ENCODE results near the gene PGD.
"Not testable (repeated sequence)": the region's sequence is repeated elsewhere in the genome, so short reads cannot be mapped to it uniquely, and the experiment has no call there.

The PGD gene

GRCh38 chr1:10398278-10398733 is 558 bp upstream of the PGD start:
- no peak for FAIRE-seq
- no peak for DNase-seq (ENCODE audit: low spot score)

- peak; percentile 15 for DNase-seq (ENCODE audit: low spot score)
- FAIRE-seq = no peak
Measured at GRCh38 chr1:10399444-10399941, 629 bp downstream of the PGD start.

GRCh38 chr1:10400013-10400412 is 1.1 kb downstream of the PGD start:
- DNase-seq (ENCODE audit: low spot score) (no peak), FAIRE-seq (no peak)

GRCh38 chr1:10401281-10401680 is 2.4 kb downstream of the PGD start:
- no peak for DNase-seq (ENCODE audit: low spot score)
- FAIRE-seq = no peak

GRCh38 chr1:10402729-10403274 is 3.9 kb downstream of the PGD start:
- DNase-seq (ENCODE audit: low spot score) (peak; percentile 29), FAIRE-seq (no peak)

- no peak for DNase-seq (ENCODE audit: low spot score)
- no peak for FAIRE-seq
Measured at GRCh38 chr1:10407201-10407600, 8.3 kb downstream of the PGD start.

GRCh38 chr1:10415211-10415930 is 16.5 kb downstream of the PGD start:
- FAIRE-seq = peak; percentile 40
- peak; percentile 38 for DNase-seq (ENCODE audit: low spot score)

- not testable (repeated sequence) for DNase-seq (ENCODE audit: low spot score); FAIRE-seq
Measured at GRCh38 chr1:10415967-10416366, 17.1 kb downstream of the PGD start.

- FAIRE-seq; DNase-seq (ENCODE audit: low spot score): not testable (repeated sequence)
Measured at GRCh38 chr1:10418741-10419140, 19.9 kb downstream of the PGD start.

- DNase-seq (ENCODE audit: low spot score) (no peak), FAIRE-seq (no peak)
Measured at GRCh38 chr1:10419351-10419750, 20.5 kb downstream of the PGD start.

GRCh38 chr1:10421637-10422036 is 22.8 kb downstream of the PGD start:
- DNase-seq (ENCODE audit: low spot score) = no peak
- FAIRE-seq = no peak

- FAIRE-seq (no peak), DNase-seq (ENCODE audit: low spot score) (no peak)
Measured at GRCh38 chr1:10424034-10424433, 25.2 kb downstream of the PGD start.

- FAIRE-seq = no peak
- DNase-seq (ENCODE audit: low spot score) = no peak
Measured at GRCh38 chr1:10424651-10425050, 25.8 kb downstream of the PGD start.

- DNase-seq (ENCODE audit: low spot score); FAIRE-seq: not testable (repeated sequence)
Measured at GRCh38 chr1:10425826-10426534, 27.1 kb downstream of the PGD start.

- not testable (repeated sequence) for DNase-seq (ENCODE audit: low spot score); FAIRE-seq
Measured at GRCh38 chr1:10426535-10426848, 27.6 kb downstream of the PGD start.

- no peak for FAIRE-seq
- DNase-seq (ENCODE audit: low spot score) = no peak
Measured at GRCh38 chr1:10428984-10429383, 30.1 kb downstream of the PGD start.

GRCh38 chr1:10429868-10430215 is 31.0 kb downstream of the PGD start:
- no peak for FAIRE-seq
- DNase-seq (ENCODE audit: low spot score) = no peak

GRCh38 chr1:10430216-10431069 is 31.6 kb downstream of the PGD start, which contains the start of gene CENPS:
Gene CENPS (plus strand): TSS chr1:10430433. CDS start chr1:10430518, 85 bp downstream.
- FAIRE-seq (no peak), DNase-seq (ENCODE audit: low spot score) (peak; percentile 61)

GRCh38 chr1:10431070-10431730 is 32.3 kb downstream of the PGD start:
- peak; percentile 8 for DNase-seq (ENCODE audit: low spot score)
- no peak for FAIRE-seq

- FAIRE-seq = no peak
- no peak for DNase-seq (ENCODE audit: low spot score)
Measured at GRCh38 chr1:10432910-10433700, 34.2 kb downstream of the PGD start.

Data from RCC 7860 (cell line).